GM21526 (cell line): ENCODE results near the gene GLB1L2.
A peak's percentile ranks its signal among the peaks of the same experiment; 100 is the strongest.
"Not testable (repeated sequence)": the region's sequence is repeated elsewhere in the genome, so short reads cannot be mapped to it uniquely, and the experiment has no call there.

ENCODE experiments used
- ATAC-seq: cut with Tn5 transposase; IDR thresholded peaks from one replicate; pipeline ENCODE4 v1.9.1; 2021; ENCODE audit warnings: moderate library complexity; ENCODE audit not compliant: unreplicated experiment, low FRiP score

Gene GLB1L2, protein sequence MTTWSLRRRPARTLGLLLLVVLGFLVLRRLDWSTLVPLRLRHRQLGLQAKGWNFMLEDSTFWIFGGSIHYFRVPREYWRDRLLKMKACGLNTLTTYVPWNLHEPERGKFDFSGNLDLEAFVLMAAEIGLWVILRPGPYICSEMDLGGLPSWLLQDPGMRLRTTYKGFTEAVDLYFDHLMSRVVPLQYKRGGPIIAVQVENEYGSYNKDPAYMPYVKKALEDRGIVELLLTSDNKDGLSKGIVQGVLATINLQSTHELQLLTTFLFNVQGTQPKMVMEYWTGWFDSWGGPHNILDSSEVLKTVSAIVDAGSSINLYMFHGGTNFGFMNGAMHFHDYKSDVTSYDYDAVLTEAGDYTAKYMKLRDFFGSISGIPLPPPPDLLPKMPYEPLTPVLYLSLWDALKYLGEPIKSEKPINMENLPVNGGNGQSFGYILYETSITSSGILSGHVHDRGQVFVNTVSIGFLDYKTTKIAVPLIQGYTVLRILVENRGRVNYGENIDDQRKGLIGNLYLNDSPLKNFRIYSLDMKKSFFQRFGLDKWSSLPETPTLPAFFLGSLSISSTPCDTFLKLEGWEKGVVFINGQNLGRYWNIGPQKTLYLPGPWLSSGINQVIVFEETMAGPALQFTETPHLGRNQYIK

GRCh38 chr11:134331354-134332188, at the start of gene GLB1L2:
Gene GLB1L2, plus strand, starts transcription at chr11:134331988. Its CDS starts 74 bp downstream, at chr11:134332062.
- ATAC-seq, result peak; percentile 76

GRCh38 chr11:134282121-134283045, 49.4 kb upstream of the GLB1L2 start:
- no peak for ATAC-seq

DNA sequence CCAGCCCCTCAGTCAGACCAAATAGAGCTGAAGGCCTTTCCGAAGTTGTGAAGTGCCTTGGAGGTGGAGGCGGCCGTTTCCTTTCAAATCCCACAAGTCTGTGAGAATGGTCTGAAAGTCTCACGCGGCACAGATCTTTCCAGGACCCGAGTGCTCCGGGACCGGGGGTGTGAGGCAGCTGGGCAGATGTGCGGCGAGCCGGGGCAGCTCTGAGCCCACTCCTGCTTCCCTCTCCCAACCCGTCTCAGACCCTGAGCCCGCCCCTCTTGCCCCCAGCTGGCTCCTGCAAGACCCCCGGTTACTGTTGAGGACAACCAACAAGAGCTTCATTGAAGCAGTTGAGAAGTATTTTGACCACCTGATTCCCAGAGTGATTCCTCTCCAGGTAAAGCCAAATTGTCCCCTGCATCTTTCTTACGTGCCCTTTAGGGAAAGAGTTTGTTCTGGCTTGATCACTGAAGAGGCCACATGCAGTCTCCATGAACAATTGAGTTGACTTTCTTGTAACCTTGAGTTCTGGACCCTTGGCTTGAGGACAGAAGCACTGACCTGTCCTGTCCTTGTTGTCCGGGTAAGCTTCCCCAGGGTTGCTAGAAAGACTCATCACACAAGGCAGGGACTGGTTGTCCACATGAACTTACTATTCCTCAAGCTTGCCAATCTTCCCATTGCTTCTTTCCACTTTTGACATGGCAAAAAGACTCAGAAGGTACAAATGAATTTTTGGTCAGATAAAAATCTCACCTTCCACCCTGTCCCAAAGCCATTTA, 48.1 kb upstream of the GLB1L2 start:
- ATAC-seq, result no peak

GRCh38 chr11:134284349-134284748, 47.4 kb upstream of the GLB1L2 start:
- not testable (repeated sequence) for ATAC-seq

DNA sequence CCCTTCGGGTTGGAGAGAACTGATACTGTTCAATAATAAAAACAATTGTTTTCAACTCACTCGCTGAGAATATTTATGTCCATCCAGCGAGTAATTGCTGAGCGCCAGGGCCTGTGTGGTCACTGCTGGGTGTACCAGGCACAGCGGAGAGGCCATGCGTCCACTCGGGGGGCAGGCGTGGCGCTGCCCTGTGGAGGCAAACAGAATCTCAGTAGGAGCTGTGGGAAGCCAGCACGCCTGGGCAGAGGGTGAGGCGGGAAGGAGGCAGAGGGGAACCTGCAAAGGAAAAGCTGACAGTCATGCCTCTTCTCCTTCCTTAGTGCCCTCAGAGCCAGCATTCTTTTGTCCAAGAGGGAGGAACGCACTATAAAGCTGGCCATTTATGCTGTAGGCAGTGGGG, 44.2 kb upstream of the GLB1L2 start:
- no peak for ATAC-seq

- ATAC-seq, result no peak
Observed at GRCh38 chr11:134288486-134288885, 43.3 kb upstream of the GLB1L2 start.

DNA sequence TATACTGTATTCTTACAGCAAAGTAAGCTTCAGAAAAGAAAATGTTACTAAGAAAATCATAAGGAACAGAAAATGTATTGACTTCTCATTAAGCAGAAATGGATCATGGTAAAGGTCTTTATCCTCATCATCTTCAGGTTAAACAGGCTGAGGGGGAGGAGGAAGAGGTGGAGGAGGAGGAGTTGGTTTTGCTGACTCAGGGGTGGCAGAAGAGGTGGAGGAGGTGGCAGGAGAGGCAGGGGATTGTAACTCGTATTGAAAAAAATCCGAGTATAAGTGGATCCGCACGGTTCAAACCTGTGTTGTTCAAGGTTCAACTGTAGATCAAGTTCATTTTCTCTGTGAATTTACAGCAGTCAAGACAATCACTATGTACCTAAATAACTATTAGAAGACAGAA, 42.6 kb upstream of the GLB1L2 start:
- no peak for ATAC-seq

DNA sequence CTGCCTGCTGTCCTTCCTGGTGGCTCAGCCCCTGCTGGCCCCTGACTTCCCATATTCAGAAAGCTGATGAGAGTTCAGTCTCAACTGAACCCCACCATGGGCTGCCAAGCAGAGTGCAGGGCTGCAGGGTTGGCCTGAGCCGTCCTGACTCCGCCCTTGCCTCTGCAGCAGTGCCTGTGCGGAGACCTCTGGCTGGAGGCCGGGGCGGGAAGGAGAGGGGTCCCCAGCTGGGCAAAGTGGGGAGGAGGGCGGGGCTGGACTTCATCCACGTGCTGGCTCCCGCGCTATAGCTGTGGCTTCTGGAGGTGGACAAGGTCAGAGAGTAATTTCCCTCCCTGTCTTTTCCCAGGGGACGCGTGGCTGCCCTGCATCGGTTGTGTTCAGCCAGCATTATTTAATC, 42.0 kb upstream of the GLB1L2 start:
- no peak for ATAC-seq

- ATAC-seq, result no peak
Observed at GRCh38 chr11:134290646-134291045, 41.1 kb upstream of the GLB1L2 start.

GRCh38 chr11:134291196-134291595, 40.6 kb upstream of the GLB1L2 start:
- ATAC-seq, result no peak

GRCh38 chr11:134292661-134293060, 39.1 kb upstream of the GLB1L2 start:
- no peak for ATAC-seq

DNA sequence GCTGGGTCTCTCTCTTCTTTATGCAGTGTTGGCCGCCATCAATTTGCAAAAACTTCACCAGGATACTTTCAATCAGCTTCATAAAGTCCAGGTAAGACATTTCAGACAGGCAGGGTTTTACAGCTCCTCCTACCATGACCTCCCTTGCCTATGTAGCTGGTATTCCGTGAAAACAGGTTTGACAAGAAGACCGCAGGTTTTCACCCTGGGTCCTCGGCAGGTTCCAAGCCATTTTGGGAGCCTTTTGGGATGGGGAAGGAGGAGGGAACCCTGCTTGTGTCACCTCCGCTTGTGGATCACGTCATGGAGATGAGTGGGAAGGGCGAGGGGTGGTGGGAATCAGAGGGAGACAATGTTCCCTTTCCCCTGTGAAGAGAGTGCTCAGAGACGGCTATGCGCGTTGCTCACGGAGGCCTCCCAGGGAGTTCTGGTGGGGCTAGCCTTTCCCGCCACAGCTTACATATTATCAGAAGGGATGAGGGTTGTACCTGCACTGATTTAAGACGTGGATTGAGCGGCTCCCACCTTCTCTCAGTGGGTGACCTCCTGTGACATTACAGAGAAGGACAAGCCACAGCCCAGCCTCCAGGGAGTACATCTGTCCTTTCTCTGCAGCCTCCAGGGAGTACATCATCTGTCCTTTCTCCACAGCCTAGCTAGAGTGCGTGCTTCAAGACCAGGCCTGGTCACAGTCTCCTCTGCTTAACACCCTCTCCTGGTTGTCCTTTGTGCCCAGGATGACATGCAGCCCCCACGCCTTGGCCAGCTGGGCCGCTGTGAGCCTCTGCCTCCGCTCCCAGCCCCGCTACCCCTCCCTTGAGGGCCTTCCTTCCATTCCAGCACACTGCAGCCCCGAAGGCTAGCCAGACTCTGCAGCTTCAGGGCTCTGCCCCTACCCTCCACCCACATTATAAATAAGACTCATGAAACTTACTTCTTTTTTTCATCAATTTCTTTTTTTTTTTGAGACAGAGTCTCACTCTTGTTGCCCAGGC, 38.4 kb upstream of the GLB1L2 start:
- no peak for ATAC-seq

DNA sequence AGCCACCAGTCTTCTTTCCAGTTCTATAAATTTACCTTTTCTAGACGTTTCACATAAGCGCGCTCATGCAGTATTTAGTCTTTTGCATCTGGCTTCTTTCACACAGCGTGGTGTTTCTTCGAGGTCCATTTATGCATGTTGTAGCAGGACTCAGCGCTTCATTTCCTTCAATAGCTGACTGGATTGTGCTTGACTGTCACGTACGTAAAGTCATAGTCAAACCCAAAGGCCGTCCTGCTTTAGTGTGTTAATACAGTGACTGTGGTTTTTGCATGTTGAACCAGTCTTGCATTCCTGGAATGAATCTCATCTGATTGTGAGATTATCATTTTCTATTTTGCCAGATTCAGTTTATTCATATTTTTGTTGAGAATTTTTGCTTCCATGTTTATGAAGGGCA, 37.1 kb upstream of the GLB1L2 start:
- no peak for ATAC-seq

DNA sequence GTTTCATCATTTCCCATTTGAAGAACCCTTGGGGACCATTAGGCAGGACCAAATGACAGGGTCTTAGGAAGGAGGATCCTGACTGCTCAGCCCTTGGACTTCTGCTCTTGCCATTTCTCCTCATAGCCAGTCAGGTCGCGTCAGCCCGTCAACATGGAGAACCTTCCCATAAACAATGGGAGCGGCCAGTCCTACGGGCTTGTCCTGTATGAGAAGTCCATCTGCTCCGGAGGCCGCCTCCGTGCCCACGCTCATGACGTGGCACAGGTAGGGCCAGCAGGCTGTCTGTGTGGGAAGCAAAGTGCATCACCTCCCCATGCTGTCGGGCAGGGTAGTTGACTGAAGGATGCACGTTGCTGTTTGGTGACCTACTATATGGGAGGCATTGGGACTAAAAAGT, 19.6 kb upstream of the GLB1L2 start:
- no peak for ATAC-seq

DNA sequence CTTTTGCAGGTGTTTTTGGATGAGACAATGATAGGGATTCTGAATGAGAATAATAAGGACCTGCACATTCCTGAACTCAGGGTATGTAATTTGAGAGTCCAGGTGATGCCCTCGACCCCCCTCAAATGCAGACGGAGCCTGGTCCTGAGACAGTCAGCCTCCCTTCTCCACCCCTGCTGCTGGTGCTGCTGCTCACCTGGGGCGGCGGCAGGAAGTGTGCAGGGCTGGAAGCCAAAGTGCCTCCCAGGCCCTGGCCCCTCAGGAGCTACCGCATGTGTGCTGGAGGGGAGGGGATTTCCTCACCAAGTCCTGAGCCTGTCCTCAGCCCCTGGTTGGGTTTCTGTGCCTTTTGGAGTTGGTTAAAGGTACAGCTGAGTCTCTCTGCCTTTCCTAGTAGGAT, 19.0 kb upstream of the GLB1L2 start:
- ATAC-seq, result no peak

DNA sequence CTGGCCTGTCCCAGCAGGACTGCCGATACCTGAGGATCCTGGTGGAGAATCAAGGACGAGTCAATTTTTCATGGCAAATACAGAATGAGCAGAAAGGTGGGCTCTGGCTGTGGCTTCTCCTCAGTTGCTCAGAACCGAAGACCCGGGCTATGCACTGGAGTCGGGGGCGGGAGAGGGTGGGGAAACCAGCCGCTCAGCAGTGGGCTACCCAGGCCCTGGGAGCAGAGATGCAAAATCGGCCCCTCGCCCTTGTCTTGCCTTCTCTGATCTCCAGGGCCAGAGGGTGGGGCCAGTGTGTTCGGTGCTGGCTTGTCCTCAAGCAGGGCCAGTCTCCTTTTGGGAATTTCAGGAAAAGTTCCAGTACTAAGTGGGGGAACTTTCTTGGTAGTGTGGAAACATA, 18.4 kb upstream of the GLB1L2 start:
- no peak for ATAC-seq

- no peak for ATAC-seq
Observed at GRCh38 chr11:134313821-134314607, 17.8 kb upstream of the GLB1L2 start.
